HG03457 (cell line): ENCODE results near the gene GMDS.

Source experiments
- ATAC-seq: cut with Tn5 transposase; IDR thresholded peaks from one replicate; pipeline ENCODE4 v1.9.1; 2021; ENCODE audit warnings: moderate number of reproducible peaks; ENCODE audit not compliant: unreplicated experiment

Gene GMDS

DNA sequence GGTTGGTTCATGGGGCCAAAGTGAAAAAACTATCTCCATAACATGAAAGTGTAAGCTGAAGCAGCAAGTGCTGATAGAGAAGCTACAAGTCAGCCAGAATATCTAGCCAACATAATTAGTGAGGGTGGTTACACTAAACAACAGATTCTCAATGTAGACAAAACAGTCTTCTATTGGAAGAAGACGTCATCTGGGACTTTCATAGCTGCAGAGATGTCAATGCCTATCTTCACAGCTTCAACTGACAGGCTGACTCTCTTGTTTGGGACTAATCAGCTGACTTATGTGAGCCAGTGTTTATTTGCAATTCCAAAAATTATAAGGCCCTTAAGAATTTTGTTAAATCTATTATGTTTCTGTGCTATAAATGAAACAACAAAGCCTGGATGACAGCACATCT lies 63.2 kb downstream of the GMDS start:
- ATAC-seq: no peak

DNA sequence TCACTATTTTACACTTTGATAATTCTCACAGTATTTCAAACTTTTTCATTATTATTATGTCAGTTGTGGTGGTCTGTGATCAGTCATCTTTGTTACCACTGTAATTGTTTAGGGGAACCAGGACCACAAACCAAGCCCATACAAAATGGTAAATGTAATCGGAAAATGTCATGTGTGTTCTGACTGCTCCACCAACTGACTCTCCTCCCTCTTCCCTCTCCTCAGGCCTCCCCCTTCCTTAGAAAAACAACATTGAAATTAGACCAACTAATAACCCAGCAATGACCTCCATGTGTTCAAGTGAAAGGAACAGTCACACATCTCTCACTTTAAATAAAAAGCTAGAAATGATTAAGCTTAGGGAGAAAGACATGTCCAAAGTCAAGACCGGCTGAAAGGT lies 63.8 kb downstream of the GMDS start:
- no peak for ATAC-seq

DNA sequence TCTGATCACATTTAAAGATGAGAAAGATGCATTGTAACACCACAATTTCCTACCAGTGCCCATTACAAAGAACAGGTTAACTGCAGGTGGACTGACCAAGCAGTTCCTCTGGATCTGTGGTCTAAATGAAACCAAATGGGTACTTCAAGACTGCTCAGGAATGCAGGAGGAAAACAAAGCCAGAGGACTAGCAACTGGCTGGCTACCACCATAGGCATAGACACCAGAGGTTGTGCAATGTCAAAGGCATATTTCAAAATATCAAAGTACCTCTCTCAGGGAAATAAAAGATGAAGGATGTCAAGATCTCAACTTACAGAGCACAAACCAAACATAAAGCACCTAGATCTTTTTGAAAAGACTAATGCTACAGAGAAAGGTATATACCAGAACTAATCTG lies 65.5 kb downstream of the GMDS start:
- ATAC-seq: no peak

DNA sequence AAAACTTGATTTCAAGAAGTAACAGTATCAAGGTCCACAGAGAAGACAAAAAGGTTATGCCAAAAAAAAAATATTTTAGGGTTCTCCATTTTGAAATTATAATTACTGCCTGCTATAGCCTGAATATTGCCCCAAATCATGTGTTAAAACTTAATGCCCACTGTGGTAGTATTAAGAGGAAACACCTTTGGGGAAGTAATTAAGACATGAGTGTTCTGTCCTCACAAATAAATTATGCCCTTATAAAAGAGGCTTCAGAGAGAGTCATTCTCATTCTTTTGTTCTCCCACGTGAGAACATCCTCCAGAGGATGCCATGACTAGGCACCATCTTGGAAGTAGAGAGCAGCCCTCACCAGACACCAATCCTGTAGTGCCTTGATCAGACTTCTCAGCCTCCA lies 66.2 kb downstream of the GMDS start:
- ATAC-seq: no peak

DNA sequence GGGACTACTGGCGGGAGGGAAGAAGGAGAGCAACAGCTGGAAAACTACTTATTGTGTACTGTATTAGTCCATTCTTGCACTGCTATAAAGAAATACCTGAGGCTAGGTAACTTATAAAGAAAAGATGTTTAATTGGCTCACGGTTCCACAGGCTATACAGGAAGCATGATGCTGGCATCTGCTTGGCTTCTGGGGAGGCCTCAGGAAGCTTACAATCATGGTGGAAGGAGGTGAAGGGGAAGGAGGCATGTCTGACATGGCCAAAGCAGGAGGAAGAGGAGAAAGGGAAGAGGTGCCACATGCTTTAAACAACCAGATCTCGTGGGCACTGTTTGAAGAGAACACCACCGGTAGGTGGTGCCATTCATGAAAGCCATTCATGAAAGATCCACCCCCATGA lies 67.3 kb downstream of the GMDS start:
- no peak for ATAC-seq

DNA sequence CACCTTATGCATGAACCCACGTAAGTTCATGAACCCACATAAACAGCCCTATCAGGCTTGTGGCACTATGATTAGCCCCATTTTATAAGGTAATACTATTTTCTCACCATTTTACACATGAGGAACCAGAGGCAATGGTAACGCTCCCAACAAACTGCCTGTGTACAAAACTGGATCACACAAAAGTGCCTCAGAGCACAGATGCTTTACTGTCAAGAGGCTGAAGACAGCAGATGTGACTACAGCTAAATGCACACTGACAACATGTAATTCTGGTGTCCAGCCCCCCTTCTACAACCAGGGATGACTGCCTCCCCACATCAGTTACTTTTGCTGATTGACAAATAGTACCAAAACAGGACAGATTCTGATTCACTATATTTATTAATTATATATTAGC lies 69.6 kb downstream of the GMDS start:
- no peak for ATAC-seq

DNA sequence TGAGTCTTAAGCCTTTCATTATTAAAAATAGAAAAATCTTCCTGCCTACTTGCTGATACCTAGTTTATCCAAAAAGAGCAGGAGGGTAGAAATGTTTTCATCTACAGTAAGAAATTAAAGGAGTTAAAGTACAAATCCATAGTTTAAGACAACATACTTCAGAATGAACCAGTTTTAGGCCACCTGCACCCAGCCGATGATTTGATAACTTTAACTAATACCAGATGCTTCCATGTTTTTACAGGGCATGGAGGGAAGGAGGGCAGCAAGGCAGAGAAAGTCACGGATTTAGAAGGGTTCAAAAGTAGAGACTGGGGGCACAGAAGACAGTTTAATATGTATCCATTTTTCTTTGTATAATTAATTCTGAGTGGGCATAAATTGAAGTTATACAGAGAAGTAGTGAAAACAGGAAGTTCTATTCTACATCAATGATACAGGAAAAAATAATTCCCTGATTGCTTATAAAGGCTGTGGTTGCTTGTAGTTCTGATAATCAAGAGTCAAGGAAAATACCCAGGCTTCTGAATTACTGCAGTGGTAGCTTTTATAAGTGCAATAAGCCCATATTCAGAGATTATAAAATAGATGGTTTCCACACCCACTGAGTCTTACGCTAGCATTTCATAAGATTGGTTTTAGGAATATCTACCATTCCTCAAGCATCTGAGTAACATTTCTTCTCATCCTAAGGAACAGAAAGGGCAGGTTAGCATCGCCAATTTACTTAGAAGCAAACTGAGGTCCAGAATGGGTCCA lies 72.0 kb downstream of the GMDS start:
- no peak for ATAC-seq

DNA sequence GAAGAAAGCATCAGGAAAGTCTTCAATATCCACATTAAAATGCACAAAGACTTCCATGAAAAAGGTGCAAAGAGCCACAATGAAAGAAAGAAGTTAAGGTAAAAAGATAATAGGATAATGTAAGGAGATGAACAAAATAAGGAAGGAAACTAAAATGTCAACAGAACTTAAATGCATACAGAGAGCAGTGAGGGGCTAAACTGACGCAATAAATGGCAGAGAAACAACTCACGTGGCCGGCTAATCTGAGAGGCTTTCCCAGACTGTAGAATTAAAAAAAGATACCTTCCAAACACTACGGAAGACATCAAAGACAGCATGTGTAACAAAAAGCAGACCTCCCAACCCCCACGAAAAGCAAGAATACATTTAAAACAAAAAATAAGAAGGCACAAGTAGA lies 73.7 kb downstream of the GMDS start:
- no peak for ATAC-seq

DNA sequence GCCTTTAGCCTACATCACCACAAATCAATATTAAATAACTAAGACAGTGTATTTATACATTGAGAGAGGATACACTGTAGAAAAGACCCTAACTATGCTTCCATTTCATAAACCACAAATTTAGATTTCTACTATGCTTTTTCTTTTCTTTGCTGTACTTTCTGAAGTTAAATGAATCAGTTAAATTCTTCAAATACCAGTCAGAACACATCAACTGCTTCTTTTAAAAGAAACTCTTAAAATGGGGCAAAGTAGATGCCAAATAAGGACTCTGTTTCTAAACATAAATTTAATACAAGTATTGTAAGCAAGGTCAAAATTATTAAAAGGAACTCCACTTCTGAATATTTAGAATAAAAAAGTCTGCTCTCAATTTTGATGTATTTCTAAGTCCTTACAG lies 76.9 kb downstream of the GMDS start:
- ATAC-seq: no peak

DNA sequence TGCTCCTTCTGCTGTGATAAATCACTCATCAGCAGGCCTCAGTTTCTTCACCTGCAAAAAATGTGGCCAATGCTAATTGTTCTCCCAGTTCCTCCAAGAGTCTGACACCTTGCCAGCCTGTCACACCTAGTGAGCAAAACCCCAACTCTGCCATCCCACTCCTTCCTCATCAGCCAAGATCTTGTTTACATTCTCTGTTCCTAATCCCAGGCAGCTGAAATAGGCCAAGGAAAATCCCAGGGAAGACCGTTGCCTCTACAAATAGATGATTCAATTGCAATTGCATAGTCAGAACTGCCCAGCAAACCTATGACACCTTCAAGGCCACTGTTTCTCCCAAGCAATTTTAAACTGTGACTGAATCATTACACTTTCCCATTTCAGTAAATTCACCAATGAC lies 78.7 kb downstream of the GMDS start:
- no peak for ATAC-seq

DNA sequence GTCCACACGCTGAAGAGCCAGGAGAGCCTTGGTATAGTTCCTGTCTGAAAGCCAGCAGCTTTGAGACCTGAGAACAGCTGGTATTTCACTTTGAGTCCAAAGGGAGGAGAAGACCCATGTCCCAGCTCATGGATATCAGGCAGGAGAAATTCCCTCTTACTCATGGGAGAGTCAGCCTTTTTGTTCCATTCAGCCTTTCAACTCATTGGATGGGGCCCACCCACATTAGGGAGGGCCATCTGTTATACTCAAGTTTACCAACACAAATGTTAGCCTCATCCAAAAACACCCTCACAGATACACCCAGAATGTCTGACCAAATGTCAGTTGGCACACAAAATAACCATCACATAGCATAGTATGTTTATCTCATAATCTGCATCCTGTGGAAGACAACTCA lies 80.1 kb downstream of the GMDS start:
- no peak for ATAC-seq

DNA sequence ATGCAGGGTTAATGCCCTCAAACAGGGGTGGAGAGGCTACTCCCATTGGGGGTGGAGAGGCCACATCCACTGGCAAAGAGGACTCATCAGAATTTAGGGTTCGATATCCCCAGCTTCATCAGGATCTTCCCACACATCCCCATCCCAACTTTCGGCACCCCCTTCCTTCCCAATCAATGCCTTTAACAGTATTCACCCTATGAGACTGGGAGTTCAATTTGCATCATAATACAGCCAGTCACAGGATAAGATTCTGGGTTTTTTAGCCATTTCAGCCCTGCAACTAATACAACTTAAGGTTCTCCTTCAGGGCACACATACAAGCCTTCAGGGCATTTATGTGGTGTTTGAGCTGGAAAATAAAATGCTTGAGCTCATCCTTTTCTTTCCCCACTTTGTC lies 80.9 kb downstream of the GMDS start:
- ATAC-seq: no peak

DNA sequence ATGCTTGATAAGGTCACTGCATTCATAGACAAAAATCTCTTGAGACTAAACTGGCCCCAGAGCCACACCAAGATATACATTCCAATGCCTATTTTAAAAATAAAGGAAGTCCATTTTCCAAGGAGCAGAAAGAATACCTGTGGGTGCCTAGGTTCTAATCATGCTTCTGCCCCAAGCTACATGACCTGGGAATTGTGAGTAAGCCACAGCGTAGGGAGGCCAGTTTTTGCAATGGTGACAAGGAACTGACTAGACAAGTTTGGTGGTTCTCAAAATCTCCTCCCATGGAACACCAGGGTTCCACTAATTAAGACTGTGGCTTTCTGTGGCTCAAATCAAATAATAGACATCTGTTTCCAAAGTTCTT lies 83.3 kb downstream of the GMDS start:
- ATAC-seq: no peak

DNA sequence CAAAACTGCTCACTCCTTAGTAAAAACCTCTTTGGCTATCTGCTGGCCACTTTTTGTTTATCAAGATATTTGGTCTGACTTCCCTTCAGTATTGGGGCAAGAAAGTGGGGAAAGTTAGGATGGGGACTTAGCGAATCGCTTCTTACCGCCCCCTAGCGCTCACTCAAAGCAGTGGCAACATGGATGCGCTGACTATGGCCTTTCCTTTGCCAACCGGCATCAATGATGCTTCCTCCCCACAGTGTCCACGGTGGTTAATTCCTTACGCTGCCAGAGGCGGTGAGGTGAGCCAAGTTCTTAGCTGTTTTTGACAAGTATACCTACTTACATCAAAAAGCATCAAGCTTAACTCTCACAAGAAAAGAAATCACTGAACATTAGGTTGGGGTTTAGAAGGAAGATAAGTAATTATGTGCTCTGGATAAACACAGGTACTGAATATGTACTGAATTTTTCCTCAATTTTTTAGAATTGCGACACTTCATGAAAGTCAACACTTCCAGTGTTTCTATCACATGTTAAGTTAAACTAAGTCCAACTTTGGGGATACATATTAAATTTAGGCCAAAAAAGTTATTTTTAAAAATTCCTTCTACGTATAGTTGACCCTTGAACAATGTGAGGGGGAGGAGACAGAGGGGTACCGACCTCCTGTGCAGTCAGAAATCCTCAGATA lies 86.7 kb downstream of the GMDS start:
- ATAC-seq: no peak

DNA sequence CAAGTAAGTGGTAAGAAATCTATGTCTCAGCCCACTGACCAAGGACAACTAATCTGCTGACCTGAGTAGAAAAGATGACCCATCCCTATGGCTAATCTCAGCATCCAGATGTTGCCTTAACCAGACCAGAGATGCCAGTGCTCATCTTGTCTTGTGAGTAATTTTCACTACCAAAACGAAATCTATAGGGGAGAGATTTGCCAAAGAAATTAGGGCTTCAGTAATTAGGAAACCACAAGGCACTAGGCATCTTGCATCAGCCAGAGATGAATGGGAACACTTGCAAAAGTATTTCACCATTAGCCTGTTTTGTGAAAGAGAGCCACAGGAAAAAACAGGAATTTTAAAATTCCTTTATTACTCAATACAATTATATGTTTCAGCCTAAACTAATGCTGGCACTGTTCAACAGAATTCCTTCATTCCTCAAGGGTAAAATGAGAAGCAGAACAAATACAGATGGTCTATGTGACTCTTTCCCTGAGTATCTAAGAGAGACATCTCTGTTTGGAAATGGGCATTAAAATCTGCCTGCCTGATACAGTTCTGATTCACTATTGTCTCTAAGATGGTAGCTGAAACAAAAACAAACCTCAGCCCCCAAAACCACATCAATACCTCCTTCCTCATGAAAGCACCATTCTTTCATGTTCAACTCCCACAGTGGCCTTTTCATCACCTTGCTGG lies 87.8 kb downstream of the GMDS start:
- no peak for ATAC-seq

DNA sequence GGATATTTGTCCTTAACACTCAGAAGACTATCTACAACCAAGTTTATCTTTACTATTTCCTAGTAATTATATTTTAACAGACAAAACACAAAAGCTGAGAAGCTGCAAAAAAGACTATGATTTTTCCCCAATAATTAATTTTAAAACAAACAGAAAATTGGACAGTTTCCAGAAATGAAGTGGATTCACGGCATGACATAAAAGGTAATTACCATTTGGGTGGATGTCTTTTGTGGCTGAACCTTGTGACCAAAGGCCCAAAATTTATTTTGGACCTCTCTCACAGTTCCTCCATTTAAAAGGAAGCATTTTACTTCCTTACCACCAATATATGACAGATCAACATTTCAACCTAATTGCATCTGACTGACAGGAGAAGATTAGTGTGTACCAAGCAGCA lies 90.2 kb downstream of the GMDS start:
- ATAC-seq: no peak

DNA sequence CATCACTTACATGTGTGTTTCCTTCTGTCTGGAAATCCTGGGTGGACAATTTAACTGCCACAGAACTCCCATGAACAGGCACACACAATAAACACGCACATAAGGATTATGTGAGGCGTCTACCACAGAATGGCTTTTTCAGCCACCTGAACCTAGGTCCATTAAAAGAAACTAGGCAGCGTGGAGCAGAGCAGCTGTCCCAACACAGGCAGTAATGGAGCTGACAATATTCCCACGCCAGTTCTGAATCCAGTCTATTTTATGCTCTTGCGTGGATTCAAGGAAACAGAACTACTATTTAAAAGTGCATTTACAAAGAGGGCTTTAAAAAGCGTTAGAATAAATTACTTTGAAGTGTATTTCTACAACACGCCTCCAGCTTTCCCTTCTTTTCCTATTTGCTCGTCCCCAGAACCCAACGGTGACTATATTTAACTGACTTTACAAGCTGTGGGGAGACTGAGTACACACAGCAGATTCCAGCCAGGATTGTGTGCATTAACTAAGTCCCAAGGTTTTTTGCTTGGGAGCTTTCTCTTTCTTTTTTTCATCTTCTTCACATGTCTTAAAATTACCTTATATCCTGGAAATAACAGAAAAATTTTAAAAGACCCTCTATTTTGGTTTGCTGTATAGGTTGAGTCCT lies 95.9 kb downstream of the GMDS start:
- no peak for ATAC-seq

DNA sequence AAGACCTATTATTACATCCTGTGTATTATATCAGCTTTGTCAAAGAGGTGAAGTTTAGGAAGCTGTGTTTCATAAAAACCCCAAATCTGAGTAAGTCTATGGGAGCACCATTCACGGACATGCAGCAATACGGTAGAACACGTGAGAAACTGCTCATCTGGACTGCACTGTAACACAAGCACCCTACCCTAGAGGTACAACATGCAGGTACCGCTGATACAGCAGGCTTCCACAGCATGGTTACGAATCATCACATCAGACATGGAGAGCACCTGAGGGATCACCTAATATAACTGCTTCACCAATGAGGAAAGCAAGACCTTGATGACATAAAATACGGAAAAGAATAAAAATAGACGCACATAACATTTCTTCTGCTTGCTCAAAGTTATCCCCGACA lies 96.7 kb downstream of the GMDS start:
- ATAC-seq: no peak

DNA sequence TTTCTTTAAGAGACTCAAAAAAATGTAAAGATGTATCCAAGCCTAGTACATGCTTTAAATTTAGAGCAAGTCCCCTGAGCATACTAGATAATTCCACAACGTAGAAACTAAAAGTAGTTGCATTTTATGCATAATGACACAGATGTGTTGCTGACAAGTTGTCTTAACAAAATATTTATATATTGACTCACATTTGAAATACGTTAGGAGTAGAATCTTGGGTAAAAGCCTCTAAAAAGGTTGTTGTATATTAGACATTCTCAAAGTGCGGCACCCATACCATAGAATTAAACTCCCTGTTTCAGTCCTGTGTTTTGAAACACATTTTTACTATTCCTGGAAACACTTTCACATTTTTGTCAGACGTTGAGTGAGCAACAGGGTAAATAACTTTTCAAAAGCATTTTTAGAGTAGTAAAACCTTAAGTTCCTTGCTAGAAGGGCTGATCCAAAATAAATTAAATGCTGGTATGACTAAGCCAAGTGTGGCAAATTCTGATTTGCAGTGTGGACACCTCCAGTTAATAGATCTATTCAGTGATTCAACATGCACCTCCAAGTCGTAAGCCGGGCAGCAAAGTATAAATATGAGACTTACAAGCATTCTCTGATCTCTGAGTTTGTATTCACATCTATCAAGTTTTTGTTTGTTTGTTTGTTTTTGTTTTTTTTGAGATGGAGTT lies 97.5 kb downstream of the GMDS start:
- no peak for ATAC-seq

DNA sequence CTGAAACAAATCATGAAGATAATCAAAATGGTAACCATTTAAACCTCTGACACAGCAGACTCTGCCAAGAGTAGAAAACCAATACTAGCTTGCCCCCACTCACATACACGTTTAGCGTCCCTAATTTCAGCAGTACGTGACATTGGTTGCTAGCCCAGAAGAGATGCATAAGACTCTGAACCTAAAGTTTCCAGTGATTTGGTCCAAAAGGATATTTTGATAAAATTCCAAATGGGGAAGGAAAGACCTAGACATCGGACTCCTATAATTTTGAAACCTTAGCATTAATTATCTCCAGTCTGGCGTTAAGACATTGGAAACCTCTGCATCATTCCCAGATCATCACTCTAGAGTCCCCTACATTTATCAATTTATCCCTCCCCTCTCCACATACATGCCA lies 98.1 kb downstream of the GMDS start:
- ATAC-seq: no peak

DNA sequence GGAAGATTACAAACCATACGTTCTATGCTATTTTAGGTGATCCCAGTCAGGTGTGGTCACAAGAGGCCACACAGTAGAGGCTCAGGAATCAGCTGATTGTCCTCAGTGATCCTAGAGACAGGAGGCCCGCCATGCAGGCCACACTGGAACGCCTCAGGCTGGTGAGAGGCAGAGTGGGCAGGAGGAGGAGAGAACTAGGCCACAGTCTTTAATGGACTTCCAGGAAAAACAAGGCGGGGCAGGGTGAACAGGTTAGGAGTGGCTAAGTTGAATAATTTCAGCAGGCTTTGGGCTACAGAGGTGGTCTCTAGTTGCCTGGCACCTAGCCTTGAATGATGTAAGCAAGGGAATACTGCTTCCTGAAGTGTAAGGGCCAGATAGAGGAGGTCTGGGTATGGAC lies 101.2 kb downstream of the GMDS start:
- ATAC-seq: no peak
